H9 (cell line): ENCODE measurements around the gene ANKRD2. TPM values are rescaled to one million over a fixed set of nuclear protein-coding genes. Genes with fewer than 3 reads are reported as not detected.

ENCODE experiments used
- DNase-seq: peaks from one replicate; pipeline ENCODE4 v3.0.0-alpha.2; 2017
- H2AFZ ChIP-seq: one replicate; pipeline ENCODE4 v1.6.1; 2013; ENCODE audit warnings: mild to moderate bottlenecking, low read length, control low read depth, moderate library complexity
- H2AK5ac ChIP-seq: 2 replicates; pipeline ENCODE4 v1.6.1; 2013; ENCODE audit warnings: low read length, control low read depth, mixed read lengths; ENCODE audit not compliant: insufficient read length
- H2BK120ac ChIP-seq: one replicate; pipeline ENCODE4 v1.6.1; 2013; ENCODE audit warnings: low read depth, mild to moderate bottlenecking, low read length, control low read depth, inconsistent platforms; ENCODE audit not compliant: poor library complexity, severe bottlenecking
- H2BK12ac ChIP-seq: 2 replicates; pipeline ENCODE4 v1.6.1; 2013; ENCODE audit warnings: low read length, control low read depth, mixed read lengths, low read depth; ENCODE audit not compliant: insufficient read length
- H2BK15ac ChIP-seq: 2 replicates; pipeline ENCODE4 v1.6.1; 2013; ENCODE audit warnings: low read depth, low read length, control low read depth
- H2BK20ac ChIP-seq: one replicate; pipeline ENCODE4 v1.6.1; 2013; ENCODE audit warnings: low read depth, mild to moderate bottlenecking, low read length, control low read depth, inconsistent platforms; ENCODE audit not compliant: poor library complexity, severe bottlenecking
- H2BK5ac ChIP-seq: 2 replicates; pipeline ENCODE4 v1.6.1; 2013; ENCODE audit warnings: low read length, control low read depth, mixed read lengths; ENCODE audit not compliant: insufficient read length
- H3K14ac ChIP-seq: 2 replicates; pipeline ENCODE4 v1.6.1; 2013; ENCODE audit warnings: low read length, control low read depth; ENCODE audit not compliant: insufficient read depth
- H3K18ac ChIP-seq: 2 replicates; pipeline ENCODE4 v1.6.1; 2013; ENCODE audit warnings: low read depth, mild to moderate bottlenecking, mixed read lengths, low read length, control low read depth; ENCODE audit not compliant: insufficient read length
- H3K23ac ChIP-seq: 2 replicates; pipeline ENCODE4 v1.6.1; 2013; ENCODE audit warnings: low read length, control low read depth, mixed read lengths, low read depth; ENCODE audit not compliant: insufficient read length
- H3K23me2 ChIP-seq: 2 replicates; pipeline ENCODE4 v1.6.1; 2013; ENCODE audit warnings: low read depth, mild to moderate bottlenecking, mixed read lengths, low read length, control low read depth; ENCODE audit not compliant: insufficient read length, poor library complexity, severe bottlenecking
- H3K27ac ChIP-seq: 2 replicates; pipeline ENCODE4 v1.5.1; 2013; ENCODE audit warnings: low read length, control low read depth, mixed read lengths, low read depth; ENCODE audit not compliant: insufficient read length
- H3K27me3 ChIP-seq: 2 replicates; pipeline ENCODE4 v1.6.1; 2013; ENCODE audit warnings: low read length, control low read depth, inconsistent platforms; ENCODE audit not compliant: insufficient read depth
- H3K4ac ChIP-seq: 2 replicates; pipeline ENCODE4 v1.6.1; 2013; ENCODE audit warnings: low read depth, mild to moderate bottlenecking, control low read depth, inconsistent platforms, low read length, moderate library complexity
- H3K4me1 ChIP-seq: 2 replicates; pipeline ENCODE4 v1.6.1; 2013; ENCODE audit warnings: low read length, control low read depth, inconsistent platforms; ENCODE audit not compliant: insufficient read depth
- H3K4me2 ChIP-seq: 2 replicates; pipeline ENCODE4 v1.6.1; 2013; ENCODE audit warnings: low read length, control low read depth, mixed read lengths; ENCODE audit not compliant: insufficient read length, insufficient read depth
- H3K56ac ChIP-seq: 2 replicates; pipeline ENCODE4 v1.6.1; 2013; ENCODE audit warnings: low read depth, mild to moderate bottlenecking, mixed read lengths, low read length, control low read depth; ENCODE audit not compliant: insufficient read length
- H3K79me1 ChIP-seq: 2 replicates; pipeline ENCODE4 v1.6.1; 2013; ENCODE audit warnings: low read depth, mild to moderate bottlenecking, moderate library complexity, low read length, control low read depth, inconsistent platforms; ENCODE audit not compliant: insufficient read depth, poor library complexity, severe bottlenecking
- H3K79me2 ChIP-seq: 2 replicates; pipeline ENCODE4 v1.6.1; 2013; ENCODE audit warnings: low read length, control low read depth, inconsistent platforms; ENCODE audit not compliant: insufficient read depth
- H3K9ac ChIP-seq: 2 replicates; pipeline ENCODE4 v1.6.1; 2013; ENCODE audit warnings: low read length, control low read depth, mixed read lengths; ENCODE audit not compliant: insufficient read length; ENCODE audit errors: extremely low read depth
- H3K9me3 ChIP-seq: one replicate; pipeline ENCODE4 v1.6.1; 2013; ENCODE audit warnings: low read depth, low read length, inconsistent platforms; ENCODE audit not compliant: control insufficient read depth
- H3T11ph ChIP-seq: one replicate; pipeline ENCODE4 v1.6.1; 2013; ENCODE audit warnings: mild to moderate bottlenecking, low read length, control low read depth, inconsistent platforms
- H4K20me1 ChIP-seq: one replicate; pipeline ENCODE4 v1.6.1; 2013; ENCODE audit not compliant: control insufficient read depth, insufficient read length, insufficient read depth
- H4K5ac ChIP-seq: 2 replicates; pipeline ENCODE4 v1.6.1; 2013; ENCODE audit warnings: low read depth, mild to moderate bottlenecking, mixed read lengths, low read length, control low read depth; ENCODE audit not compliant: insufficient read length
- H4K8ac ChIP-seq: replicated peaks from 2 replicates; pipeline ENCODE4 v1.6.1; 2013; ENCODE audit warnings: low read length, control low read depth, mixed read lengths, low read depth; ENCODE audit not compliant: insufficient read length
- H4K91ac ChIP-seq: 2 replicates; pipeline ENCODE4 v1.6.1; 2013; ENCODE audit warnings: low read depth, mild to moderate bottlenecking, moderate library complexity, mixed read lengths, low read length, control low read depth; ENCODE audit not compliant: insufficient read length
- H3K27ac Mint-ChIP-seq, 3 experiments: 2 replicates in 2 of 3; 3 replicates in 1 of 3; pipeline ENCODE4 v1.8.0; 2020 to 2021; ENCODE audit warnings: mixed read lengths in 3 of 3, mild to moderate bottlenecking in 1 of 3, moderate library complexity in 1 of 3
- H3K27me3 Mint-ChIP-seq: 2 replicates; pipeline ENCODE4 v1.8.0; 2021; ENCODE audit warnings: low read depth, mild to moderate bottlenecking, moderate library complexity, mixed read lengths
- H3K36me3 Mint-ChIP-seq, 3 experiments: 2 replicates in 2 of 3; 3 replicates in 1 of 3; pipeline ENCODE4 v1.8.0; 2020 to 2021; ENCODE audit warnings: low read depth in 3 of 3, mixed read lengths in 3 of 3; ENCODE audit not compliant: insufficient read depth in 1 of 3
- H3K4me1 Mint-ChIP-seq, 2 experiments: 2 replicates each; pipeline ENCODE4 v1.8.0; 2020; ENCODE audit warnings: mixed read lengths in 2 of 2
- H3K4me3 Mint-ChIP-seq, 2 experiments: 2 replicates in 1 of 2; 3 replicates in 1 of 2; pipeline ENCODE4 v1.8.0; 2020 to 2021; ENCODE audit warnings: mild to moderate bottlenecking in 2 of 2, mixed read lengths in 2 of 2, moderate library complexity in 1 of 2
- H3K9me3 Mint-ChIP-seq, 2 experiments: 2 replicates in 1 of 2; 3 replicates in 1 of 2; pipeline ENCODE4 v1.8.0; 2020; ENCODE audit warnings: mild to moderate bottlenecking in 2 of 2, mixed read lengths in 2 of 2, moderate library complexity in 1 of 2
- CTCF ChIP-seq: fragments of 200-600 bp; sonication (generic); conservative IDR thresholded peaks from 3 replicates; pipeline ENCODE4 v1.8.0; 2021; ENCODE audit warnings: antibody characterized with exemption, mild to moderate bottlenecking
- WGBS: extraction: QIAGEN DNeasy Blood & Tissue Kit; methylation state at CpG from one replicate; pipeline ENCODE4 v1.1.7; 2013; ENCODE audit warnings: missing lambda C conversion rate, low lambda C conversion rate, mixed read lengths; ENCODE audit not compliant: insufficient read length; ENCODE audit errors: extremely low coverage; 5-methylcytosine and 5-hydroxymethylcytosine counted together
- total RNA-seq: library from RNA; stranded (reverse); gene quantifications from 2 replicates; pipeline ENCODE4 v1.2.1, GENCODE V29; 2021

The ANKRD2 gene
- total RNA-seq, 1 experiment from 2014 or later, result not detected

- no peak overlapping the region for H2BK5ac ChIP-seq
- H2AK5ac ChIP-seq, result no peak overlapping the region
- H3K4me1 ChIP-seq, result no peaks in the 10 kb centered on the region
- peak overlapping the region; percentile 50 for H3K18ac ChIP-seq
- H2BK15ac ChIP-seq, result no peak overlapping the region
- H3T11ph ChIP-seq, result no peak overlapping the region
- H2BK12ac ChIP-seq, result no peak overlapping the region
- no peak overlapping the region for H2BK20ac ChIP-seq
- peaks cover 4 to 7% (median 7%) of the 10 kb centered on the region in 3 experiments for H3K36me3 Mint-ChIP-seq
- H3K79me2 ChIP-seq, result no peaks in the 10 kb centered on the region
- no peak overlapping the region for H3K23ac ChIP-seq
- no peak overlapping the region for H3K4me2 ChIP-seq
- H3K4ac ChIP-seq, result no peak overlapping the region
- no peak overlapping the region; a peak in 1 of 7 replicates for H3K27ac Mint-ChIP-seq
- no peak overlapping the region for H3K56ac ChIP-seq
- H3K27ac ChIP-seq, result no peak overlapping the region
- no peaks in the 10 kb centered on the region for H3K9me3 ChIP-seq
- no CpG with 5 or more reads among the region's 6 CpGs for WGBS
- H4K5ac ChIP-seq, result no peak overlapping the region
- no peak for TF ChIP-seq CTCF
- H3K79me1 ChIP-seq, result no peaks in the 10 kb centered on the region
- H3K4me3 Mint-ChIP-seq, result no peak overlapping the region; a peak in 1 of 5 replicates
- H4K20me1 ChIP-seq, result no peaks in the 10 kb centered on the region
- H3K9me3 Mint-ChIP-seq, result peaks cover 9 to 10% of the 10 kb centered on the region in 2 experiments
- H4K8ac ChIP-seq, result no peak overlapping the region
- no peak overlapping the region for H2BK120ac ChIP-seq
- DNase-seq, result no peak
- H3K4me1 Mint-ChIP-seq, result peaks cover 11 to 27% of the 10 kb centered on the region in 2 experiments
- no peaks in the 10 kb centered on the region; the same call in 1 of the 2 replicates for H3K27me3 Mint-ChIP-seq
- H4K91ac ChIP-seq, result no peak overlapping the region
- H3K27me3 ChIP-seq, result no peaks in the 10 kb centered on the region
- no peaks in the 10 kb centered on the region for H3K23me2 ChIP-seq
- no peak overlapping the region for H2AFZ ChIP-seq
- H3K14ac ChIP-seq, result no peak overlapping the region; the same call in 1 of the 2 replicates
- no peak overlapping the region for H3K9ac ChIP-seq
Measured at GRCh38 chr10:97533888-97534287, 38.7 kb upstream of the ANKRD2 start.
